ENCODE results near the gene RSPH6A.

The RSPH6A gene

GRCh38 chr19:45825263-45825605 lies 10.1 kb upstream of the RSPH6A start:
- no peak for DNase-seq (ENCODE audit: low spot score)

GRCh38 chr19:45824531-45825262 lies 9.6 kb upstream of the RSPH6A start:
- no peak for DNase-seq (ENCODE audit: low spot score)

- peak; percentile 32 for DNase-seq (ENCODE audit: low spot score)
Measured at GRCh38 chr19:45824041-45824471, 8.9 kb upstream of the RSPH6A start.

GRCh38 chr19:45823182-45823581 lies 8.1 kb upstream of the RSPH6A start:
- no peak for DNase-seq (ENCODE audit: low spot score)

- peak; percentile 38 for DNase-seq (ENCODE audit: low spot score)
Measured at GRCh38 chr19:45822716-45823115, 7.6 kb upstream of the RSPH6A start.

GRCh38 chr19:45821570-45821969 lies 6.5 kb upstream of the RSPH6A start:
- no peak for DNase-seq (ENCODE audit: low spot score)

GRCh38 chr19:45821103-45821521 lies 6.0 kb upstream of the RSPH6A start:
- DNase-seq (ENCODE audit: low spot score) = peak; percentile 39

- DNase-seq (ENCODE audit: low spot score) = no peak
Measured at GRCh38 chr19:45820413-45821102, 5.5 kb upstream of the RSPH6A start.

GRCh38 chr19:45819769-45820168 lies 4.7 kb upstream of the RSPH6A start:
- no peak for DNase-seq (ENCODE audit: low spot score)

- DNase-seq (ENCODE audit: low spot score) = no peak
Measured at GRCh38 chr19:45817725-45818301, 2.7 kb upstream of the RSPH6A start.

- peak; percentile 84 for DNase-seq (ENCODE audit: low spot score)
Measured at GRCh38 chr19:45817010-45817724, 2.1 kb upstream of the RSPH6A start.

- DNase-seq (ENCODE audit: low spot score) = no peak
Measured at GRCh38 chr19:45816236-45817009, 1.3 kb upstream of the RSPH6A start.

GRCh38 chr19:45815481-45816216 lies 541 bp upstream of the RSPH6A start:
- no peak for DNase-seq (ENCODE audit: low spot score)

GRCh38 chr19:45814166-45814780 lies 835 bp downstream of the RSPH6A start:
- no peak for DNase-seq (ENCODE audit: low spot score)

- no peak for DNase-seq (ENCODE audit: low spot score)
Measured at GRCh38 chr19:45812297-45812696, 2.8 kb downstream of the RSPH6A start.

GRCh38 chr19:45809643-45810159 lies 5.4 kb downstream of the RSPH6A start:
- no peak for DNase-seq (ENCODE audit: low spot score)

- DNase-seq (ENCODE audit: low spot score) = no peak
Measured at GRCh38 chr19:45805719-45806118, 9.4 kb downstream of the RSPH6A start.

GRCh38 chr19:45804959-45805230 lies 10.2 kb downstream of the RSPH6A start:
- no peak for DNase-seq (ENCODE audit: low spot score)

- DNase-seq (ENCODE audit: low spot score) = no peak
Measured at GRCh38 chr19:45804140-45804958, 10.8 kb downstream of the RSPH6A start.

All from putamen (tissue), 1 donor.